Mononuclear cell (primary cell): ENCODE results near the gene EOGT. TPM values are rescaled to one million over a fixed set of nuclear protein-coding genes. Genes with fewer than 3 reads are reported as not detected.

Source experiments
- H3K27me3 ChIP-seq: 2 replicates; pipeline ENCODE4 v1.6.0; 2011; ENCODE audit warnings: low read length, control low read depth; ENCODE audit not compliant: insufficient read depth
- H3K4me1 ChIP-seq: 2 replicates; pipeline ENCODE4 v1.5.1; 2011; ENCODE audit warnings: mild to moderate bottlenecking, low read length, control low read depth; ENCODE audit not compliant: insufficient read depth
- H3K4me3 ChIP-seq: 2 replicates; pipeline ENCODE4 v1.5.1; 2011; ENCODE audit warnings: mild to moderate bottlenecking, low read length, moderate library complexity
- H3K9me3 ChIP-seq: 2 replicates; pipeline ENCODE4 v1.5.1; 2011; ENCODE audit warnings: low read depth, mild to moderate bottlenecking, control low read depth, low read length
- total RNA-seq: library from RNA; depleted of rRNA; stranded (reverse); fragments of >200 nt; gene quantifications from one replicate; pipeline ENCODE4 v1.2.3, GENCODE V29; 2012

EOGT gene
- total RNA-seq, 1 donor: 13.7 TPM

DNA sequence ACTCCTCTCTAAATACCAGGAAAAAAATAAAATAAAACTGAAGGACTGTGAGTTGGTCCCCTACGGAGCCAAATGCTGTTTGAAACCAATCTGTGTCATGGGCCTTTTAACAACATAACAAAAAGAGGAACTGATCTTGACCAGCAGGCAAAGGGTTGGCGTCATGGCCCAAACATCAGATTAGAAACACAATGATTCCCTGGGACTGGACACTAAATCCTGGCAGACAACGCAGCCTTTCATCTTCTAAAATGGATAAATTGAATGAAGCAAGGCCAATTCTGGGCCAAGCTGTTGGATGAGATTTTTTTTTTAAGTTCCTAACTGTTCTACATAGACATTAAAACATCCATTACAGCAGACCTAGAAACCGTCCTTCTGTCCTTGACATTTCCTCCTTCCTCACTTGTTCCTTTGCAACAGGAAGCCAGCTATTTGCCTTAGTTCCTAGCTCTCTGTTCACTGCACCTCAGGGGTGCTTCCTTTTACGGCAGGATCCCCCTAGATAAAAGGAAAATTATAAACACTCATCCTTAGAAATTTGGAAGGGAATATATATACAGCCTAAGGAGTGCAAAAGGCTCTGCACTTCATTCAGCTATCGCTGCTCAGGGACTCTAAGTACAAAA is 59.6 kb downstream of the EOGT start:
- Histone ChIP-seq H3K9me3 (no peaks in the 10 kb centered on the region), H3K4me1 (no peaks in the 10 kb centered on the region)

GRCh38 chr3:68945225-68945624 is 68.3 kb downstream of the EOGT start:
- Histone ChIP-seq H3K9me3 (no peaks in the 10 kb centered on the region), H3K27me3 (peaks cover 15% of the 10 kb centered on the region), H3K4me1 (no peaks in the 10 kb centered on the region), H3K4me3 (no peak overlapping the region)

More for the DNA sequence above, 59.6 kb downstream of the EOGT start:
- Histone ChIP-seq H3K4me3 (no peak overlapping the region), H3K27me3 (peaks cover 5% of the 10 kb centered on the region)

- Histone ChIP-seq H3K9me3 (no peaks in the 10 kb centered on the region), H3K4me1 (no peaks in the 10 kb centered on the region), H3K4me3 (no peak overlapping the region), H3K27me3 (peaks cover 15% of the 10 kb centered on the region)
Observed at GRCh38 chr3:68943753-68944500, 69.6 kb downstream of the EOGT start.

DNA sequence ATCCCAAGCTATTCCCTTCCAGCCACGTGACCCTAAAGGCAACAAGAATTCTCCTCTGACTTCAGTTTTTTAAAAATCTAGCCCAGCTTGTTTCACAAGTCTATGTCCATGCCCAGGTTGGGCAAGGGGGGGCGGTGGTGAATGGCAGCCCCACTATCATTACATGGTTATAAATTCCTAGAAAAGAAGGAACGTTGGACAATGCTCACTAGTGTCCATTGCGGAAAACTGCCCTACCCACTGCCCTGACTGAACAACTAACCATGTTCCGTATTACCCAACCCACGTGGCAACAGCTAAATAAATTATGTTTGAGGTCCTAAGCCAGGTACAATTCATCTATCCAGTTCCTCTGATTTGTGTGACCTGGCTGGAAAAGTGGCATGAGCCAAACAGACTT is 72.4 kb downstream of the EOGT start:
- peaks cover 15% of the 10 kb centered on the region for H3K27me3 ChIP-seq
- H3K4me1 ChIP-seq: no peaks in the 10 kb centered on the region
- H3K9me3 ChIP-seq: no peaks in the 10 kb centered on the region
- H3K4me3 ChIP-seq: no peak overlapping the region

DNA sequence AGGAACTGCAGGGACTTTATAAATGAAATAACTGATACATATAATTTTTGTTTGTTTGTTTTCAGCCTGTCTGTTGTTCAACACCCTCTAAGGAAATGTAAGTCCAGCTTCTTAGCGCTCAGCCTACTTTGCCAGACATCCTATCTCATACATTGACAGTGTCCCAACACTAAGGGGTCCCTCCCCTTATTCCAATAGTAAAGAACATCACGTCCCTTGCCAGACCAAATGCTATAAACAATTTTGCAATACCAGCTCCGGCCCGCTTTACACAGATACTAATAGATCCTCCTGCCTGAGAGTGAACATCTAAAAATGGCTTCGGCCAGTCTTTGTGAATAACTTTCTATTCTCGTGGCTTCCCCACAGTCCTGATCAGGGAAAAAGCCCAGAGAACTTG is 76.6 kb downstream of the EOGT start:
- H3K27me3 ChIP-seq: peaks cover 40% of the 10 kb centered on the region

GRCh38 chr3:68935778-68936177 is 77.7 kb downstream of the EOGT start:
- H3K27me3 ChIP-seq: peaks cover 48% of the 10 kb centered on the region

More for the DNA sequence above, 76.6 kb downstream of the EOGT start:
- Histone ChIP-seq H3K4me1 (no peaks in the 10 kb centered on the region), H3K4me3 (no peak overlapping the region), H3K9me3 (no peaks in the 10 kb centered on the region)

GRCh38 chr3:68931406-68932149 is 81.9 kb downstream of the EOGT start:
- no peaks in the 10 kb centered on the region for H3K4me1 ChIP-seq
- H3K27me3 ChIP-seq: peaks cover 76% of the 10 kb centered on the region
- no peak overlapping the region for H3K4me3 ChIP-seq
- H3K9me3 ChIP-seq: no peaks in the 10 kb centered on the region

More at GRCh38 chr3:68935778-68936177, 77.7 kb downstream of the EOGT start:
- Histone ChIP-seq H3K4me3 (no peak overlapping the region), H3K9me3 (no peaks in the 10 kb centered on the region), H3K4me1 (no peaks in the 10 kb centered on the region)

Other genes with a start within 250 kb of the EOGT start
- gene TAFA4, start 81.1 kb downstream of the EOGT start, total RNA-seq: not detected
- gene TMF1, start 38.6 kb upstream of the EOGT start, total RNA-seq: 81.4 TPM
- gene UBA3, start 66.7 kb upstream of the EOGT start, total RNA-seq: 48.8 TPM
- gene ARL6IP5, start 71.3 kb upstream of the EOGT start, total RNA-seq: 72.2 TPM
- gene LMOD3, start 108.9 kb upstream of the EOGT start, total RNA-seq: not detected